ENCODE data around the gene DRAP1.

Gene DRAP1

DNA sequence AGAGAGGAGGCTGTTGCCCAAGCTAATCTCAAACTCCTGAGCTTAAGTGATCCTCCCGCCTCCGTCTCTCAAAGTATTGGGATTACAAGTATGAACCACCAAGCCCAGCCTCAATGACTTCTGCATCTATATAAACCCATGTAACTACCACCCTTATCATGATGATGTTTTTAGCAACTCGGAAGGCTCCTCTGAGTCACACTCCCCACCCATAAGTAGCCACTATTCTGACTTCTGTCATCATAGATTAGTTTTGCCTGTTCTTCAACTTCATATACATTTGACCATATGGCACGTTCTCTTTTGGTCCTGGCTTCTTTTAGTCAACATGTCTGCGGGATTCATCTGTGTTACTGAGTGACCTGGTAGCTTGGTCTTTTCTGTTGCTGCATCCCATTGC lies 12.6 kb upstream of the DRAP1 start:
- DNase-seq: no peak

DNA sequence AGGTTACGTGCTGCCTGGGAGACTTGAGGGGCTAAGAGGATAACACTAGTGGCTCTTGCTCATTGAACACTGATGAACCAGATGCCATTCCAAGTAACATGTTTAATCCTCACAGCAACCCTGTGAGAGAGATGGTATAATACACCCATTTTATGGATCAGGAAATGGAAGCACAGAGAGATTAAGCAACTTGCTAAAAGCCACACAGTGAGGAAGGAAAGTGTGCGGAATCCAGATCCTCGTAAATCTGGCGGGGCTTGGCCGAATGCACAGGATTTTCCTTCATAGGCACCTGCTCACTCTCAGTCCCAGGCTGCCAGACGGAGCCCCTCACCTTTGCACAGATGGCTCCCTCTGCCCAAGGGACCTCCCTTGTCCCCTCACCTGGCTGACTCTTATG lies 11.3 kb upstream of the DRAP1 start:
- no peak for DNase-seq

DNA sequence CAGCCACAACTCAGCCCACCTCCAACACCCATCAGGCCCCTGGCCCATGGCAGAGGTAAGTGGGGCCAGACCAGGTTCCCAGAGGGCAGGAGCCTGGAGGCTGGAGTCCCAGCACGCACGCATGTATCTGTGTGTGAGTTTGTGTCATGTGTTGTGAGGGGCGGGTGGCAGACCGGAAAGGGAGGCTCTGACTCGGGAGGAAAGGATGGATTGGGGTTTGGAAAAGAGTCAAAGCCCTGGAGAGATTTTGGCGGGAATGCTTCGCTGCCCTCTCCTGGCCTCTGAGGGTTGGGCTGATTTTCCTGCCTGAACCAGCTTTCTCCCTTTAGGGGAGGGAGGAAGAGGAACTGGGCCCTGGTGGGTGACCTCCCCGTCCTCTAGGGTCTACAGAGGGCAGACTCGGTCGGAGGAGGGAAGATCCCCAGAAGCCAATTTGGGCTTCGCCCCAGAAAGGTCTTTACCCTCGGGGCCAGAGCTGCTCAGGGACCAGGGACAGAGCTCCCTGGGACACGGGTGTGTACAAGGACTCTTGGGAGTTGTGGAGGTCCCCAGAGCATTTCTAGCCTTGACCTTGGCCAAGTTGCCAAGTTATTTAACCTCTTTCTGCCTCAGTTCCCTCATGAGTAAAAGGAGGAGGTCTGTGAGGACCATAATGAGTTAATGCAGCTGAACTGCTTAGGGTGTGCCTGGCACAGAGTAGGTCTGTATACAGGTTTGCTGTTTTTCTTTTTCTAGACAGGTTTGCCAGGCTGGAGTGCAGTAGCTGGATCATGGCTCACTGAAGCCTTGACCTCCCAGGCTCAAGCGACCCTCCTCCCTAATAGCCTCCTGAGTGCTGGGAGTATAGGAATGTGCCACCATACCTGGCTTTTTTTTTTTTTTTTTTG lies 7.3 kb upstream of the DRAP1 start:
- no peak for DNase-seq

DNA sequence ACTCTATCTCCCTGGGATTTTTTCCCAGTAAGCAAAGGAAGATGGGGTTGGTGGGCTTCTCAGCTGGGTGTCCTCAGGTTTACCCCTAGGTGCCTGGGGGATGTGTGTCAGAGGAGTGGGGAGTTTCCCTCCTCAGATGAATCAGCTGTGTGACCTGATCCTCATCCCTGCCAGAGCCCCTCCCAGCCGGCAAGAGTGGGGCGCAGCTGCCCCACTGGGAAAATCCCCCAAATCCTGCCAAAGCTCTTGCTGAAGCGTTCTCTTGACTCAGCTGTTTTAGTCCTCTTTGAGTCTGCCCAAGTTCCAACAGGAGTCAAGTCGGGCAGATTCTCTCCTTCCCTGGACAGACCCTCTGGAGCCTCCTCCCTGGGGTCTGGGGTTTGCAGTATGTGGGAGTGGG lies 6.4 kb upstream of the DRAP1 start:
- DNase-seq: no peak

DNA sequence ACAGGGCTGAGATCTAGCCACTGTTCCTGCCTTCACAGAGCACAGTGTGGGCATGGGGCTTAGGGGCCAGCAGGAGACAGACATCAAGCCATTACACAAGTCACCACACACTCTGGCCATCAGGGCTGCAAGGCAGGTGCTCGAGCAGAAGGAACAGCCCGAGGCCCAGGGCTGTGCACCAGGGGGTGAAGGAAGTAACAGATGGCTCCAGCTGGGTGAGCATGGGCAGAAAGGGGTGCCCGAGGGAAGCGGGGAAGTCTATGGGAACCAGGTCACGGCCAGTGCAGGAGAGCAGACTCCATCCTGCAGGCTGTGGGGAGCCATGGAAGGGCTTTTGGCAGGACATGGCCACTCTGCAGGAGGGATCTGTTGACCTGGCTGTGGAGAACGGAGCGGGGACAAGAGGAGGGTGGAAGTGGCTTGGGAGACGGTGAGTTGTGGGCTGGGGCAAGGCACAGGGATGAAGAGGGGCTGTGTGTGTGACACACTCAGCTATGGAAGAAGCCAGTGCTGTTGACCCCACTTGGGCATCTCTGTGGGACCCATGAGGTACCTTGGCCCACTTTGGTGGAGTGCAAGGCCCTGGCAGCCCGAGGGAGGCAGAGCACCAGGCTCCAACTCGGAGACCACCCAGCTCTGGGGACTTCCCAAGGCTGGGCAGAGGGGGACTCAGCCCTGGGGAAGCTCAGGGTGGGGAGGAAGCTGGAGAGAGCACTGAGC lies 4.0 kb upstream of the DRAP1 start:
- DNase-seq: no peak

DNA sequence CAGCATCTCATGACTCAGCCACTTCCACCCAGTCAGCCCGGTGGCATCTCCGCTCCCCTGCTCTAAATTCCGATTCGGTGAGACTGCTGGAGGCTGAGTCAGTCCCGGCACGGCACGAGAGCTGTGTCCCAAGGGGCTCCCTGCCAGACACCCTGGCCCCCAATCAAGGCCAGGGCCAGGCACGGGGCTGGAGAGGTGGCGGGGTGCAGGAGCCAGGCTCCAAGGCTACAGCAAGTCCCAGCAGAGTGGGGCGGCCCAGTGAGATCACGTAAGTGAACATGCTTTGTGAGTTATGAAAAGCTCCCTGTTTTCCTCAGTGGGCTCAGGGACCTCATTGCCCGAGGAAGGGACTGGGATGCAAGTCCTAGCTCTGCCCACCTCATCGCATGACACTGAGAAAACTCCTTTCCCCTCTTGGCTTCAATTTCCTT lies 3.4 kb upstream of the DRAP1 start:
- no peak for DNase-seq

DNA sequence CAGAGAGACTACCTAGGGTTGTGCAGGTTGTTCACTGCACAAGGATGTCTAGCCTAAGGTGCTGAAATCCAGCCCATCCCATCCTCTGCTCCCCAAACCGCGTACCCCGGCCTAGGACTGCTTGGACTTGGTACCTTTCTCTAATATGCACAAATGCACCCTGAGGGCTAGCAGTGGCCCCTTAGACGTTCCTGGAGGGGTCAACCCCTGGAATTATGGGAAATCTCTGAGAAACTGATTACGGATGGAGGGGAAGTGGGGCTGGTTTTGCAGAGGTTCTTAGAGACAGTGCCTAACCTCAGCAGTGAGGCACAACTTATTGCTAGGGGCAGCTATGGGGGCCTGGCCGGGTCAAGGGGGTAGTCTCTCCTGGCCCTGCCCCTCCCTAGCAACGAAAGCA lies 2.8 kb upstream of the DRAP1 start:
- DNase-seq: no peak

DNA sequence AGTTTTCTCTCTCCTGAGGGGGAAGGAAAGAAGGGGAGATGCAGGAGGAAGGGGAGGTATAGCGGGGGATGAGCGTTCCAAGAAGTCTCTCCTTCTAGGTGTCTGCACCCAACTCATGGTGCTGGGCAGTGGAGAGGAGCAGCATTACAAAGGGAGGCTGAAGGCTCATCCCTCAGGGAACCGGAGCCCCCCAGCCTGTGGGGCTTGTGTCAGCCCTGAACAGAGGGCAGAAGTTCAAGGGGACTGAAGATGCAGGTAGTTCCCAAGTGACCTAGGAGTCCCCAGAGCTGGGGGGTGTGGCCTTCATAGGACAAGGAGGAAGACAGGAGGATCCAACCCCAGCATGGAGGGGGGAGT lies 2.2 kb upstream of the DRAP1 start:
- DNase-seq: no peak

DNA sequence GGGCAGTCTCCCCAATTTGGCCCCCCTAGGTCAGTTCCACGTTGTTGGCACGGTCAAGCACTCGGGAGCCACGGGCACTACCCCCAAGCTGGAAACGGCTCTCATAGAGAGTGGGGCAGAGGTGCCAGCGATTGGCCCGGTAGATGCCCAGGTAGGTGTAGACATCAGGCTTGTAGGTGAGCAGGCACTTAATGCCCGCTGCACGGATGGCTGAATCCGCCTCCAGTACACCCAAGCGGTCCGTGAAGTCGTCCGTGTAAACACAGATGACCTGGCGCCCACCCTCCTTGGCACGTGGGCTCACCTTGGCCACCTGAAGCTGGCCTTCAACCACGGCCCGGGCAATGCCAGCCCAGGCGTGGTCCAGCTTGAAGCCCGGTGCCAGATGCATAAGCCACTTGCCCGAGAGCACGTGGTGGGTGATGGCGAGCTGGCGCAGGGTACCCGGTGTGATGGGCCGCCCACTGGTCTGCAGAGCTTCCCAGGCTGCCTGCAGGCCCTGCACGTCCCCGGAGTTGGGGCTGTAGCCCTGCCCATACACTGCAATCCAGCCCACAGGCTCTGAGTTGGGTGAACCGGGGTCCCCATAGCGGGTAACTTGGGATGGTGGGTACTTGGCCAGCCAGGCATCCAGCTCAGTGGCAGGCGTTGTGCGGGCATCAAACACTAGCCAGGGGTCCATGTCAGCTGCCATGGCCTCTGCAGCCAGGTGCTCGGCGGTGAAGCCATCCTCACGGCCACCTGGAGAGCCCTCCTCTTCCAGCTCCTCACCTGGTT lies 1.6 kb upstream of the DRAP1 start:
- DNase-seq: no peak

DNA sequence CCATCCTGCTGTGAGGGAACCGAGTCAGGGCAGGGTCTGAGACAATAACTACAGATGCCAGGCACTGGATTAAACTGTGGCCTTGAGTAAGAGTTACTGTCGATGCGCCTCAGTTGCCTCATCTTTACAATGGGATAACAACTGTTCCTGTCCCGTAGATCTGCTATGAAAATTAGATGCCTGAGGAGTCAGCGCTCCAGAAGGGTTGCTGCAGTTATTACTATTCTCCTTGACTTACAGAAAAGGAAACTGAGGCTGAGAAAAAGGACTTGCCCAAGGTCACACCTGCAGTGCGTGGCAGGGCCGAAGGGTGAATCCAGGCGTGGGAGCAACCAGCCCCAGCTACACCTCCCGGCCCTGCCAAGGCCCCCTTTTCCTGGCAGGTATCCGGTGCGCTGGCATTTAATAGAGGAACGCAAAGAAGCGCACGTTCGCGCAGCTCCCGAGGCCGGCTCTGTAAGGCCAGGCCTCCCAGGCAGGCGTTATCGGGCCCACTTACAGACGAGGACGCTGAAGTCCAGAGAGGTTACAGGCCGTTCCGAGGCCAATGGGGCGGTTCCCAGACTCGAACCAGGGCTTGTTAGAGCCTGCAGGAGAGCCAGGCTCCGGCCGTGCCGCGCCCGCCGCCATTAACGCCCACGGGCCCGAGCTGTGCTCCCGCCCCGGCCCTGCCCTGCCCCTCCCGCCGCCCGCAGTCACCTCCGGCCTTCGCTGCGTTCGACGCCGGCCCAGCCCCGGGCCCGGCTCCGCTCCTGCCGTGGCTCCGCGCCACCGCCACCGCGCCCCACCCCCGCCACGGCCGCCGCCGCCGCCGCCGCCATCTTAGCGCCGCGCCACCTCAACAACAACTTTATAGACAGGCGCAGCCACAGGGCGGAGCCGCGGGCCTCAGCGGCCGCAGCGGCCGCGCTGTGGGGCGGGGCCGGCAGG lies 750 bp upstream of the DRAP1 start, which contains the start of gene C11orf68:
Gene C11orf68 (minus strand): TSS at position 852 of the 930 bp plus-strand sequence. CDS start 31 bp downstream, at position 821.
- DNase-seq: no peak

DNA sequence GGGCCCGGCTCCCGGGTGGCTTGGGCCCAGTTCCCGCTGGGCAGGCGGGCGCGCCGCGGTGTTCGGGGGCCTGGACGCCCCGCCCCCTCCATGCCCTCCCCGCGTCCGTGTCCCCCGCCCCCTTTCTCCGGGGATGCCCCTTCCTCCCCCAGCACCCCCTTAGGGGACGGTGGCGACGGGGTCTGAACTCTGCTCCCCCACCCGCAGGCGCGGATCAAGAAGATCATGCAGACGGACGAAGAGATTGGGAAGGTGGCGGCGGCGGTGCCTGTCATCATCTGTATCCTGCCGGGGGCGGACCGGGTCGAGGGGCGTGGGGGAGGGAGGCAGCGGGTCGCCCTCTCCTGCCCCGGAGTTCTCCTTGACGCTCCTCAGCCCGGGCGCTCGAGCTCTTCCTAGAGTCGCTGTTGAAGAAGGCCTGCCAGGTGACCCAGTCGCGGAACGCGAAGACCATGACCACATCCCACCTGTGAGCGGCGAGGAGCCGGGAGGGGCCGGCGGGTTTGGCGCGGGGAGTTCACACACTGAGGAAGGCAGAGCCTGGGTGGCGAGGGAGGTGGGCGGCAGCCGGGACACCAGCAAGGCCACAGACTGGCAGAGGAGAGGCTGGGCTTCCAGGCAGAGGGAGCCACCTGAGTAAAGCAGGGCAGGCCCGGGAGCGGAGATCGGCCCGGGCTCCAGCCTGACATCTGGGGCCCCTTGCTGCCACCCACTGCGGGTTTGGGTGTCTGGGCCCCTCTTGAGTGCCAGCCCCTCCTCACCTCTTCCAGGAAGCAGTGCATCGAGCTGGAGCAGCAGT lies 546 bp downstream of the DRAP1 start:
- DNase-seq: no peak

DNA sequence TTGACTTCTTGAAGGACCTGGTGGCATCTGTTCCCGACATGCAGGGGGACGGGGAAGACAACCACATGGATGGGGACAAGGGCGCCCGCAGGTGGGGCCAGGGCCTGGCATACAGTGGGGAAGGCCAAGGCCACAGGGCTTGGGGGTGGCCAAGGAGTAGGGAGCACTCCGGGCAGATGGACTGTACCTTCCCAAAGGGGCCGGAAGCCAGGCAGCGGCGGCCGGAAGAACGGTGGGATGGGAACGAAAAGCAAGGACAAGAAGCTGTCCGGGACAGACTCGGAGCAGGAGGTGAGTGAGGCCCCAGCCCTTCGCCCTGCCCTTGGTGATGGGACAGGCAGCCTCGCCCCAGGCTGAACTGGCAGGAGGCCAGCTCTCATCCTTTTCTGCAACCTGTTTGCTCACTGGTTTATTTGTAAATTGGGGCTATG lies 1.2 kb downstream of the DRAP1 start:
- no peak for DNase-seq

DNA sequence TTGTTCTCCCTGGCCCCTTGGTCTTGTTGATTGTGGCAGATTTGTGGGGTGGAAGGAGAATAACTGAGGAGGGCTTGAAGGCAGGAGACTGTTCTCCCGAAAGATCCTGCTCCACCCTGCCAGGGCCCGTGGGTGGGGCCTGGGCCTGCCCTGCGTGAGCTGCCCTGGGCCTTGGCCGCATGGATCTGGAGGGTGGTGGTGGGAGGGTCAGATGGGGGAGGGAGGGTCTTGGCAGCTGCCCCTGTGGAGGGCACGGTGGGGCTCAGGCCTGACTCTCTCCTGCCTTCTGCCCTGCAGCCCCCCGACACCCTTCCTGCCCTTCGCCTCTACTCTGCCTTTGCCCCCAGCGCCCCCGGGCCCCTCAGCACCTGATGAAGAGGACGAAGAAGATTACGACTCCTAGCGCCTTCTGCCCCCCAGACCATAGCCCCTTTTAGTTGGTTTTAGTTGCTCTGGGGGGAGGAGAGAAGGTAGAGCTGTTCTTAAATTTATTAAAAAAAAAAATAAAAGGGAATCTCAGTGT lies 1.9 kb downstream of the DRAP1 start:
- no peak for DNase-seq

DNA sequence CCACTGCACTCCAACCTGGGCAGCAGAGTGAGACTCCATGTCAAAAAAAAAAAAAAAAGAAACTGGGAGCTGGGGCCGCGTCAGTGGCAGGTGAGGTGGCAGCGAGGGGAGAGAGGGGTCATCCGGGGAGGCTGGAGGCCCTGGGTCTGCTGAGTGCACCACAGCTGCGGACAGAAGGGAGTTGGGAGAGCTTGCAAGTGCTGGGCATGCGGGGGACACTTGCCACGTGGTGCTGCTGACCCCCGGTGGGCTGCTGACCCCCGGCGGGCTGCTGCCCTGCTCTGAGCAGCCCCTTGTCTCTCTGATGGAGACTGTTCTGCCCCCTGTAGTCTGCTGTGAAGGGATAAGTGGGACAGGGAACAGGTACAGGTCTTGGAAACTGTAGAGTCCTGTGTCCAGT lies 2.6 kb downstream of the DRAP1 start:
- no peak for DNase-seq

DNA sequence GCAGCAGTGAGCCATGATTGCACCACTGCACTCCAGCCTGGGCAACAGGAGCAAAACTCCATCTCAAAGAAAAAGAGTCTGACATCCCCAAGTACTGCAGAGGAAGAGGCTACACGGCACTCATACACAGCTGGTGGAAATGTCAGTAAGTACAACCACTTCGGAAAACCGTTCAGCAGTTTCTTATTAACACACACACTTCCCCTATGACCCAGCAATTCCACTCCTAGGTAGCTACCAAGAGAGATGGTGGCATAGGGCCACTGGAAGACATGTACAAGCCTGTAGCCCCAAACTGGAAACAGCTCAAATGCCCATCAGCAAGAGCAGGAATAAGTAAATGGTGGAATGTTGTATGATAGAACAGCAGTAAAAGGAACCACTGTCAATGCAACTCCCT lies 3.3 kb downstream of the DRAP1 start:
- no peak for DNase-seq

DNA sequence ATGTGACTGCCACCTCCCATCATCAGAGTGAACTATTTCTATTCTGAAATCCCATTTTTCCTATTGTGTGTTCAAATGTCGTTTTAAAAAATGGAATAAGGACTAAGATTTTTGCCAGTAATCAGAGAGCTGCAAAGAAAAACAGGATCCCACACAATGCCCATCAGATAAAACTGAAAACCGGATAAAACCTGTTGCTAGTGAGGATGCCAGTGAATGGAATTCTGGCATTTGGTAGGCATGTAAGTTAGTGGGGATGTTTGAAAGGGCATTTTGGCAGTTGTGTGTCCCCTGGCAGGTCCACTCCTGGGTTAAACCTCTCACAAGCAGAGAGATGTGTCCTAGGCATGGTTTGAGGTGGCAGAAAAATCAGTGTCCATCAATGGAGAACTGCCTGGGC lies 6.2 kb downstream of the DRAP1 start:
- DNase-seq: no peak

DNA sequence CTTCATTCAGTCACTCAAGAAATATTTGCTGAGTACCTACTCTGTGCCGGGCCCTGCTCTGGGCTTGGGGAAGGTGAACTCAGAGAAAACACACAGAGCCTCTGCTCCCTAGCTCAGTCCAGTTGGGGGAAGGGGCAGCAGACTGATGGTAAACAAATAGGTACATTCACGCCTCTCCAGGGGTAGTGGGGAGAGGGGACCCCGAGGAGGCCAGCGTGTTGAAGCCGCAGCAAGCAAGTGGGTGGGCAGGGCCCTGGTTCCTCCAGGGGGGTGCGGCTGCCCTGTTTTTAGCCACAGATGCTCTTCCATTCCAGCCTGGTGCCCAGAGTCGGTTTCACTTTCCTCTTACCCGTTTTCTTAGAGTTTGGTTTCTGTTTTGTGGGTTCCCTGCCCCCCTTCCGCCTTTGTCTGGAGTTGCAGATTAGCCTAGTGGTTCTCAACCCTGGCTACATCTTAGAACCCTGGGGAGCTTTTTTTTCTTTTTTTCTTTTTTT lies 8.7 kb downstream of the DRAP1 start:
- DNase-seq: peak; percentile 60

DNA sequence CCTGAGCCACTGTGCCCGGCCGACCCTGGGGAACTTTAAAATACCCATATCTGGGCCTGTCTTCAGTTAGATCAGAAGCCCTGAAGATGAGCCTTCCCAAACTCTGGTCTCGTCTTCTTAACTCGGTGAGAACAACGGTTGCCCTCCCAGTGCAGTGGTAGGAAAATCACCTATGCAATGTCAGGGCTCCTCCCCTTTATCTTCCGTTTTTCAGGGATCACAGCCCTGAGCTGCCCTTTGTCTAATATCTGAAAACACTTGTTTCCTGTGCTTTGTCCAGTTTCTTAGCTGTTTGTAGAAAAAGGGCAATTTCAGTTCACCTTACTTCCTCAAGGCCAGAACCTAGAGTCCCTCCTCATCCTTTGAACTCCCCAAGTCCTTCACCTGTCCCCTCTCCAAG lies 9.4 kb downstream of the DRAP1 start:
- DNase-seq: no peak

DNA sequence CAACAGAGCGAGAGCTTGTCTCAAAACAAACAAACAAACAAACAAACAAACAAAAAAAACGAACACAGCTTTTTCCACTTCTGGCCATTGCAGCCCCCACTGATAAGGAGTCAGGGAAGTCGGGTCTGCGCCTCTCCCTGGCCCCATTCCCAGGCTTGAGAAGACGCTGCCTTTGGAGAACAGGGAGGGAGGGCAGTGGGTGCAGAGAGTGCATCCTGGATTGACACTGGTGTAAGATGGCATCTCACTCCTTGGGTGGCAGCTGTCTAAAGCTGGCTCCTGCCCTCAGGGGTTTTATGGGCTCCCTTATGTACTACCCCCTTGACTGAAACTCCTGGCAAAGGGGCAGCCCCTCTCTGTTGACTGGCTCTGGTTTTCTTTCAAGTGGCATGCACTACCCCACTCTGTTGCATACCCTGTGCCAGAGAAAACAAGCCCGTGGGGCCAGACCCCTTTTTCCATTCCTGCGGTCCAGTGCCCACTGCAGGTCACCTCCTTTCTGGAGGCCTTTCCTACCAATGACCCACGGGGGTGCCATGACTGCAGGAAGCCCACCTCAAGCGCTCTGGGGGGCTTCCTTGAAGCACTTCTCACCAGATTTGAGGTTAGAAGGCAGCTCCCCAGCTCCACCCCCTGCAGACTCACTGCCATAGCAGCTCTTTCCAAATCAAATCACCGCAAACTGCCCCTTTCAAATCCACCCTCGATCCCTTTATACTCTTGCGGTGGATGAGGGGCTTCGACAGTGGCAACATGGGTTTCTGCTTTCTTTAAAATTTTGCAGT lies 12.7 kb downstream of the DRAP1 start:
- DNase-seq: no peak

DNA sequence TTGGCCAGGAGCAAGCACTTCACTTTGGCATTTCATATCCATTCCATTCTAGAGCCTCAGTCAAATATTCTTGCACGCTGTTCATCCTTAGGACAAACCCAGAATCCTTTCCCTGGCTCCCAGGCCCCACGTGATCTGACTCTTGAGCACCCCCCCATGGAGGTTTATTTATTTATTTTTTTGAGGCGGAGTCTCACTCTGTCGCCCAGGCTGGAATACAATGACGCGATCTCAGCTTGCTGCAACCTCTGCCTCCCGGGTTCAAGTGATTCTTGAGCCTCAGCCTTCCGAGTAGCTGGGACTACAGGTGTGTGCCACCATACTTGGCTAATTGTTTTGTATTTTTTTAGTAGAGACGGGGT lies 13.3 kb downstream of the DRAP1 start:
- no peak for DNase-seq

Measured in activated CD4-positive, CD25-positive, alpha-beta regulatory T cell treated with anti-CD3 and anti-CD28 coated beads, Interleukin-2, amount 50 U/mL, for 72 hours (primary cell).